ENCODE data around the gene WASF2.

WASF2 gene

GRCh38 chr1:27377760-27378495 lies 112.0 kb downstream of the WASF2 start:
- no peak for DNase-seq (ENCODE audit: low read depth in 2 of 2)

- no peak for DNase-seq (ENCODE audit: low read depth in 2 of 2)
Observed at GRCh38 chr1:27374362-27375086, 115.4 kb downstream of the WASF2 start, which contains the start of gene FCN3. Gene FCN3 (minus strand): TSS chr1:27374824. CDS start chr1:27374818, 6 bp downstream.

GRCh38 chr1:27372808-27373690 lies 116.9 kb downstream of the WASF2 start:
- no peak for DNase-seq (ENCODE audit: low read depth in 2 of 2)

GRCh38 chr1:27372022-27372807 lies 117.8 kb downstream of the WASF2 start:
- no peak for DNase-seq (ENCODE audit: low read depth in 2 of 2)

GRCh38 chr1:27368869-27369582 lies 120.9 kb downstream of the WASF2 start:
- no peak for DNase-seq (ENCODE audit: low read depth in 2 of 2)

- DNase-seq (ENCODE audit: low read depth in 2 of 2) = no peak
Observed at GRCh38 chr1:27367160-27367650, 122.8 kb downstream of the WASF2 start.

GRCh38 chr1:27366411-27367159 lies 123.4 kb downstream of the WASF2 start, which contains the start of gene MAP3K6:
Gene MAP3K6 (minus strand): TSS chr1:27366961. CDS start chr1:27366597, 364 bp downstream.
- DNase-seq (ENCODE audit: low read depth in 2 of 2) = no peak

GRCh38 chr1:27366113-27366410 lies 123.9 kb downstream of the WASF2 start:
- DNase-seq (ENCODE audit: low read depth in 2 of 2) = peak; percentile 77 to 78

- DNase-seq (ENCODE audit: low read depth in 2 of 2) = peak in 1 of 2 donors; percentile 74
Observed at GRCh38 chr1:27365372-27366112, 124.4 kb downstream of the WASF2 start.

- DNase-seq (ENCODE audit: low read depth in 2 of 2) = no peak
Observed at GRCh38 chr1:27364696-27365371, 125.1 kb downstream of the WASF2 start.

GRCh38 chr1:27363766-27364695 lies 125.9 kb downstream of the WASF2 start:
- no peak for DNase-seq (ENCODE audit: low read depth in 2 of 2)

GRCh38 chr1:27361553-27361952 lies 128.4 kb downstream of the WASF2 start:
- no peak for DNase-seq (ENCODE audit: low read depth in 2 of 2)

GRCh38 chr1:27361044-27361402 lies 128.9 kb downstream of the WASF2 start:
- DNase-seq (ENCODE audit: low read depth in 2 of 2) = no peak

GRCh38 chr1:27360159-27361043 lies 129.6 kb downstream of the WASF2 start:
- no peak for DNase-seq (ENCODE audit: low read depth in 2 of 2)

GRCh38 chr1:27359822-27360158 lies 130.2 kb downstream of the WASF2 start:
- no peak for DNase-seq (ENCODE audit: low read depth in 2 of 2)

- DNase-seq (ENCODE audit: low read depth in 2 of 2) = no peak
Observed at GRCh38 chr1:27358928-27359313, 131.0 kb downstream of the WASF2 start.
